ENCODE data around the gene TAAR5. TPM values are rescaled to one million over a fixed set of nuclear protein-coding genes. Genes with fewer than 3 reads are reported as not detected.

Gene TAAR5
- polyA plus RNA-seq, 3 donors, result not detected

- no peaks in the 10 kb centered on the region for H3K9me3 ChIP-seq (replicated peaks in 1 of 2; ENCODE audit: control insufficient read depth in 1 of 2, insufficient read depth in 1 of 2, low read length in 2 of 2)
- Mint-ChIP-seq H3K27ac (no peak overlapping the region), H3K4me1 (peaks cover 12% of the 10 kb centered on the region), H3K4me3 (no peak overlapping the region), H3K27me3 (ENCODE audit: low read depth in 3 of 3) (no peaks in the 10 kb centered on the region), H3K36me3 (no peaks in the 10 kb centered on the region), H3K9me3 (no peaks in the 10 kb centered on the region)
- WGBS (ENCODE audit: insufficient coverage), result 67% methylated on average over 1 of the region's 4 CpGs
- peaks cover 8 to 17% of the 10 kb centered on the region in 2 donors for H3K4me1 ChIP-seq (ENCODE audit: control insufficient read depth in 1 of 2, insufficient read depth in 2 of 2, low read length in 2 of 2)
- no peaks in the 10 kb centered on the region for H3K79me2 ChIP-seq (ENCODE audit: insufficient read depth, low read length)
- DNase-seq, result no peak
- TF ChIP-seq CTCF (IDR thresholded peaks at IDR 0.05), result no peak
- no peaks in the 10 kb centered on the region for H3K27me3 ChIP-seq (ENCODE audit: control insufficient read depth in 2 of 2, insufficient read depth in 2 of 2, low read length in 2 of 2)
- H3K4me2 ChIP-seq (replicated peaks; ENCODE audit: extremely low read depth, low read length, poor library complexity, severe bottlenecking), result no peak overlapping the region
- no peak overlapping the region for H3K9ac ChIP-seq (ENCODE audit: insufficient read depth, low read length, poor library complexity, severe bottlenecking)
- H3K4me3 ChIP-seq (replicated peaks in 1 of 3; ENCODE audit: low read depth in 2 of 3, low read length in 3 of 3), result no peak overlapping the region
- no peak overlapping the region for H2AFZ ChIP-seq (ENCODE audit: insufficient read depth, low read depth, low read length, poor library complexity, severe bottlenecking)
- no peaks in the 10 kb centered on the region for H3K36me3 ChIP-seq (replicated peaks in 1 of 2; ENCODE audit: control insufficient read depth in 1 of 2, insufficient read depth in 2 of 2, low read length in 2 of 2)
- intact Hi-C loops (cut with micrococcal nuclease), result no loop called here
- no peak overlapping the region for H3K27ac ChIP-seq (ENCODE audit: low read depth in 1 of 2, low read length in 2 of 2)
- H4K20me1 ChIP-seq (ENCODE audit: insufficient read depth, low read length), result no peaks in the 10 kb centered on the region
Measured at GRCh38 chr6:132612449-132613108, 23.0 kb upstream of the TAAR5 start.

- DNase-seq, result no peak
- Mint-ChIP-seq H3K4me3 (no peak overlapping the region), H3K36me3 (no peaks in the 10 kb centered on the region), H3K9me3 (no peaks in the 10 kb centered on the region), H3K4me1 (peaks cover 9% of the 10 kb centered on the region), H3K27ac (no peak overlapping the region), H3K27me3 (ENCODE audit: low read depth in 3 of 3) (peaks cover 0 to 4% (median 0%) of the 10 kb centered on the region in 3 donors)
- no peaks in the 10 kb centered on the region for H3K27me3 ChIP-seq (ENCODE audit: control insufficient read depth in 2 of 2, insufficient read depth in 2 of 2, low read length in 2 of 2)
- H3K27ac ChIP-seq (ENCODE audit: low read depth in 1 of 2, low read length in 2 of 2), result no peak overlapping the region
- peaks cover 8 to 17% of the 10 kb centered on the region in 2 donors for H3K4me1 ChIP-seq (ENCODE audit: control insufficient read depth in 1 of 2, insufficient read depth in 2 of 2, low read length in 2 of 2)
- no peaks in the 10 kb centered on the region for H3K36me3 ChIP-seq (replicated peaks in 1 of 2; ENCODE audit: control insufficient read depth in 1 of 2, insufficient read depth in 2 of 2, low read length in 2 of 2)
- H3K79me2 ChIP-seq (ENCODE audit: insufficient read depth, low read length), result no peaks in the 10 kb centered on the region
- WGBS (ENCODE audit: insufficient coverage), result 100% methylated on average over 1 of the region's 2 CpGs
- H2AFZ ChIP-seq (ENCODE audit: insufficient read depth, low read depth, low read length, poor library complexity, severe bottlenecking), result no peak overlapping the region
- H3K9me3 ChIP-seq (replicated peaks in 1 of 2; ENCODE audit: control insufficient read depth in 1 of 2, insufficient read depth in 1 of 2, low read length in 2 of 2), result no peaks in the 10 kb centered on the region
- H3K4me3 ChIP-seq (replicated peaks in 1 of 3; ENCODE audit: low read depth in 2 of 3, low read length in 3 of 3), result no peak overlapping the region
- H3K4me2 ChIP-seq (replicated peaks; ENCODE audit: extremely low read depth, low read length, poor library complexity, severe bottlenecking), result no peak overlapping the region
- no peak overlapping the region for H3K9ac ChIP-seq (ENCODE audit: insufficient read depth, low read length, poor library complexity, severe bottlenecking)
- no peak for TF ChIP-seq CTCF (IDR thresholded peaks at IDR 0.05)
- H4K20me1 ChIP-seq (ENCODE audit: insufficient read depth, low read length), result no peaks in the 10 kb centered on the region
- intact Hi-C loops (cut with micrococcal nuclease), result no loop called here
Measured at GRCh38 chr6:132611616-132612015, 22.1 kb upstream of the TAAR5 start.

Data from CD14-positive monocyte (primary cell).